Keratinocyte (primary cell): ENCODE measurements around the gene B4GALNT2. TPM values are rescaled to one million over a fixed set of nuclear protein-coding genes. Genes with fewer than 3 reads are reported as not detected.

Experiments
- DNase-seq: peaks from one replicate; pipeline ENCODE4 v3.0.0-alpha.2; 2011; ENCODE audit warnings: low read depth, missing footprints, low spot score
- FAIRE-seq: peaks from 2 replicates; lab custom pipeline; 2011; peaks lifted over from hg19 to GRCh38; lab: Jason Lieb, UNC
- H2AFZ ChIP-seq: 2 replicates; pipeline ENCODE4 v1.6.0; 2012; ENCODE audit warnings: low read length, control low read depth, inconsistent platforms; ENCODE audit not compliant: control insufficient read depth
- H3K27ac ChIP-seq: 2 replicates; pipeline ENCODE4 v1.5.1; 2011; ENCODE audit warnings: low read length; ENCODE audit not compliant: control insufficient read depth, insufficient read depth
- H3K27me3 ChIP-seq: 3 replicates; pipeline ENCODE4 v1.6.0; 2011; ENCODE audit warnings: low read length; ENCODE audit not compliant: control insufficient read depth, insufficient read depth; ENCODE audit errors: extremely low read depth
- H3K36me3 ChIP-seq, 2 experiments: 2 replicates in 1 of 2; 3 replicates in 1 of 2; pipeline ENCODE4 v1.5.1; 2011; ENCODE audit warnings: low read length in 2 of 2, mild to moderate bottlenecking in 1 of 2; ENCODE audit not compliant: control insufficient read depth in 2 of 2, insufficient read depth in 2 of 2; ENCODE audit errors: extremely low read depth in 1 of 2
- H3K4me1 ChIP-seq: 3 replicates; pipeline ENCODE4 v1.5.1; 2011; ENCODE audit warnings: low read length; ENCODE audit not compliant: control insufficient read depth, insufficient read depth; ENCODE audit errors: extremely low read depth
- H3K4me2 ChIP-seq: 3 replicates; pipeline ENCODE4 v1.6.0; 2011; ENCODE audit warnings: low read depth, low read length; ENCODE audit not compliant: control insufficient read depth, insufficient read depth; ENCODE audit errors: extremely low read depth
- H3K4me3 ChIP-seq, 3 experiments: fragments of 200-600 bp in 1 of 3; sonication (generic) in 1 of 3; 2 replicates in 2 of 3; 3 replicates in 1 of 3; pipeline ENCODE4 v1.5.1; 2011 to 2016; ENCODE audit warnings: low read length in 3 of 3, mild to moderate bottlenecking in 3 of 3, control low read depth in 2 of 3, inconsistent platforms in 1 of 3, low read depth in 1 of 3, mixed read lengths in 1 of 3, mixed run types in 1 of 3, moderate library complexity in 1 of 3; ENCODE audit not compliant: control insufficient read depth in 2 of 3, insufficient read depth in 2 of 3; ENCODE audit errors: extremely low read depth in 1 of 3
- H3K79me2 ChIP-seq: 2 replicates; pipeline ENCODE4 v1.6.0; 2012; ENCODE audit warnings: low read length; ENCODE audit not compliant: control insufficient read depth, insufficient read depth
- H3K9ac ChIP-seq: 3 replicates; pipeline ENCODE4 v1.6.0; 2011; ENCODE audit warnings: low read length; ENCODE audit not compliant: control insufficient read depth, insufficient read depth; ENCODE audit errors: extremely low read depth
- H3K9me1 ChIP-seq: 3 replicates; pipeline ENCODE4 v1.6.0; 2011; ENCODE audit warnings: low read length; ENCODE audit not compliant: control insufficient read depth, insufficient read depth; ENCODE audit errors: extremely low read depth
- H3K9me3 ChIP-seq: 2 replicates; pipeline ENCODE4 v1.5.1; 2012; ENCODE audit warnings: low read depth, low read length; ENCODE audit not compliant: control insufficient read depth
- H4K20me1 ChIP-seq: 3 replicates; pipeline ENCODE4 v1.6.0; 2011; ENCODE audit warnings: low read length; ENCODE audit not compliant: control insufficient read depth, insufficient read depth; ENCODE audit errors: extremely low read depth
- CTCF ChIP-seq, 3 experiments: IDR thresholded peaks in 1 of 3; conservative IDR thresholded peaks in 1 of 3; optimal IDR thresholded peaks in 1 of 3; 2 replicates in 2 of 3; 3 replicates in 1 of 3; pipeline versions ENCODE3 to v1.5.1; 2011; ENCODE audit warnings: low read length in 3 of 3, mild to moderate bottlenecking in 3 of 3, moderate library complexity in 2 of 3, control low read depth in 1 of 3, inconsistent platforms in 1 of 3; ENCODE audit not compliant: insufficient read depth in 2 of 3; ENCODE audit errors: extremely low read depth in 1 of 3
- EZH2 ChIP-seq: IDR thresholded peaks from one replicate; pipeline ENCODE4 v1.6.1; 2012; ENCODE audit warnings: inconsistent platforms, mild to moderate bottlenecking, low read length, moderate library complexity
- dilution Hi-C: fragments of 300-500 bp; cut with MboI; formaldehyde crosslinking; loops from one replicate; pipeline ENCODE4 v1.7.0; 2020; ENCODE audit warnings: low sequenced_read_pairs; ENCODE audit not compliant: extremely low pct_ligation_motif_present
- polyA plus RNA-seq, 5 experiments: library from polyadenylated mRNA; depleted of rRNA in 3 of 5; stranded (reverse) in 3 of 5; stranded (forward) in 1 of 5; unstranded in 1 of 5; fragments of >200 nt; gene quantifications; 1 replicate in 1 of 5; 2 replicates in 3 of 5; 3 replicates in 1 of 5; pipeline versions ENCODE4 v1.2.1 to v1.2.3, GENCODE V29; 2011 to 2012; ENCODE audit warnings: missing spikeins in 2 of 5, low read depth in 1 of 5, low replicate concordance in 1 of 5

B4GALNT2 gene
- polyA plus RNA-seq, 1 donor (not counting 4 experiments of a cell fraction or from before 2014, with no cell fraction given) = 0.01 TPM

GRCh38 chr17:49195751-49196150 is 63.2 kb downstream of the B4GALNT2 start:
- no peak for FAIRE-seq
- Histone ChIP-seq H3K4me3 (no peak overlapping the region), H3K9me1 (no peaks in the 10 kb centered on the region)

GRCh38 chr17:49196520-49196919 is 64.0 kb downstream of the B4GALNT2 start:
- dilution Hi-C loops = no loop called here
- Histone ChIP-seq H3K9ac (no peak overlapping the region), H4K20me1 (no peaks in the 10 kb centered on the region), H3K4me1 (peaks cover 11% of the 10 kb centered on the region), H3K36me3 (no peaks in the 10 kb centered on the region), H3K4me2 (no peak overlapping the region), H3K27me3 (no peaks in the 10 kb centered on the region), H2AFZ (no peak overlapping the region), H3K9me3 (no peaks in the 10 kb centered on the region), H3K9me1 (no peaks in the 10 kb centered on the region), H3K4me3 (no peak overlapping the region), H3K27ac (no peak overlapping the region), H3K79me2 (no peaks in the 10 kb centered on the region)
- DNase-seq = no peak
- TF ChIP-seq EZH2 (no peak), CTCF (optimal IDR thresholded peaks at IDR 0.05 in 1 of 3, IDR thresholded peaks at IDR 0.05 in 1 of 3, conservative IDR thresholded peaks at IDR 0.05 in 1 of 3; ENCODE audit: extremely low read depth in 1 of 3, insufficient read depth in 2 of 3, low read length in 3 of 3) (no peak)
- no peak for FAIRE-seq

More at GRCh38 chr17:49195751-49196150, 63.2 kb downstream of the B4GALNT2 start:
- no peak overlapping the region for H3K4me2 ChIP-seq
- no peak overlapping the region for H2AFZ ChIP-seq
- H3K27me3 ChIP-seq = no peaks in the 10 kb centered on the region
- no peaks in the 10 kb centered on the region for H3K9me3 ChIP-seq
- TF ChIP-seq EZH2 = no peak
- no peak for TF ChIP-seq CTCF (optimal IDR thresholded peaks at IDR 0.05 in 1 of 3, IDR thresholded peaks at IDR 0.05 in 1 of 3, conservative IDR thresholded peaks at IDR 0.05 in 1 of 3; ENCODE audit: extremely low read depth in 1 of 3, insufficient read depth in 2 of 3, low read length in 3 of 3)
- no peaks in the 10 kb centered on the region for H4K20me1 ChIP-seq
- H3K79me2 ChIP-seq = no peaks in the 10 kb centered on the region
- H3K27ac ChIP-seq = no peak overlapping the region
- DNase-seq = no peak
- H3K36me3 ChIP-seq = no peaks in the 10 kb centered on the region
- peaks cover 13% of the 10 kb centered on the region for H3K4me1 ChIP-seq
- dilution Hi-C loops = no loop called here
- no peak overlapping the region for H3K9ac ChIP-seq
